A549 (cell line): ENCODE measurements around the gene CLEC16A. TPM values are rescaled to one million over a fixed set of nuclear protein-coding genes. Genes with fewer than 3 reads are reported as not detected.

ENCODE experiments used
- ATAC-seq, 2 experiments: fragments of 200-7000 bp in 1 of 2; fragments of >200 bp in 1 of 2; cut with Nextera tagmentation in 1 of 2; cut with Tn5 transposase in 1 of 2; 3 replicates each; pipeline versions ENCODE4 v1.8.0 to v1.9.1; 2018 to 2020; ENCODE audit warnings: mild to moderate bottlenecking in 1 of 2, moderate library complexity in 1 of 2
- CTCF ChIA-PET: fragments of 300-600 bp; sonication (Branson Sonifier 250); formaldehyde crosslinking; extraction: SDS; loops from one replicate; lab custom pipeline; 2021; ENCODE audit warnings: antibody characterized with exemption, inconsistent platforms; lab: Yijun Ruan, JAX
- POLR2A ChIA-PET: fragments of 350-600 bp; formaldehyde crosslinking; extraction: SDS; loops from one replicate; lab custom pipeline; 2021; ENCODE audit warnings: antibody characterized with exemption, inconsistent platforms; lab: Yijun Ruan, JAX
- DNase-seq, 2 experiments: peaks; one replicate each; pipeline versions ENCODE4 v3.0.0 to v3.0.0-alpha.2; 2011 to 2016; ENCODE audit warnings: low read depth in 1 of 2, low spot score in 1 of 2
- FAIRE-seq: peaks from 2 replicates; lab custom pipeline; 2011; peaks lifted over from hg19 to GRCh38; lab: Jason Lieb, UNC
- H3K27ac ChIP-seq, 2 experiments: fragments of >200 bp; sonication (Bioruptor Twin); formaldehyde crosslinking; 3 replicates each; pipeline ENCODE4 v1.5.1; 2016 to 2017
- H3K4me1 ChIP-seq: fragments of >200 bp; sonication (Bioruptor Twin); formaldehyde crosslinking; 3 replicates; pipeline ENCODE4 v1.6.1; 2016
- H3K4me2 ChIP-seq: fragments of >200 bp; sonication (Bioruptor Twin); formaldehyde crosslinking; 3 replicates; pipeline ENCODE4 v1.6.1; 2016
- H3K4me3 ChIP-seq: fragments of >200 bp; sonication (Bioruptor Twin); formaldehyde crosslinking; 3 replicates; pipeline ENCODE4 v1.5.1; 2016
- H3K9me3 ChIP-seq: fragments of >200 bp; sonication (Bioruptor Twin); formaldehyde crosslinking; 3 replicates; pipeline ENCODE4 v1.6.1; 2016
- ATOH8 ChIP-seq: fragments of 250-450 bp; sonication (Bioruptor Pico); IDR thresholded peaks from 2 replicates; pipeline ENCODE4 v1.5.0; 2020; ENCODE audit warnings: low read depth, mild to moderate bottlenecking, moderate library complexity
- BCL3 ChIP-seq: fragments of >200 bp; sonication (Bioruptor Twin); formaldehyde crosslinking; IDR thresholded peaks from 3 replicates; pipeline ENCODE4 v1.6.1; 2016
- BHLHE40 ChIP-seq: IDR thresholded peaks from 2 replicates; pipeline ENCODE4 v1.6.1; 2012; ENCODE audit warnings: low read depth, low read length, inconsistent platforms
- CBX2 ChIP-seq: fragments of 200-600 bp; sonication (generic); IDR thresholded peaks from 2 replicates; pipeline ENCODE4 v1.6.1; 2016; ENCODE audit warnings: low read depth, mild to moderate bottlenecking, borderline replicate concordance
- CHD2 ChIP-seq: fragments of 150-350 bp; IDR thresholded peaks from 2 replicates; pipeline ENCODE4 v1.6.1; 2014; ENCODE audit warnings: low read length; ENCODE audit not compliant: partially characterized antibody
- EHF ChIP-seq: fragments of 250-450 bp; sonication (Bioruptor Pico); IDR thresholded peaks from 2 replicates; pipeline ENCODE4 v1.5.0; 2020; ENCODE audit warnings: mild to moderate bottlenecking
- ELK1 ChIP-seq: fragments of 150-350 bp; IDR thresholded peaks from 2 replicates; pipeline ENCODE4 v1.6.1; 2014; ENCODE audit warnings: low read depth, mild to moderate bottlenecking, low read length
- ESRRA ChIP-seq: fragments of 150-350 bp; IDR thresholded peaks from 2 replicates; pipeline ENCODE4 v1.6.1; 2014; ENCODE audit warnings: mild to moderate bottlenecking, low read length, borderline replicate concordance
- GATA3 ChIP-seq: IDR thresholded peaks from 2 replicates; pipeline ENCODE4 v1.6.1; 2012; ENCODE audit warnings: borderline replicate concordance
- HEYL ChIP-seq: fragments of 250-450 bp; sonication (Bioruptor Pico); IDR thresholded peaks from 2 replicates; pipeline ENCODE4 v1.8.0; 2021; ENCODE audit warnings: mild to moderate bottlenecking, moderate library complexity
- HMGXB4 ChIP-seq: fragments of 250-450 bp; sonication (Bioruptor Pico); IDR thresholded peaks from 2 replicates; pipeline ENCODE4 v1.5.0; 2021; ENCODE audit warnings: mild to moderate bottlenecking, moderate library complexity, borderline replicate concordance
- HOXA7 ChIP-seq: fragments of 250-450 bp; sonication (Bioruptor Pico); IDR thresholded peaks from 2 replicates; pipeline ENCODE4 v1.5.0; 2020; ENCODE audit warnings: mild to moderate bottlenecking, moderate library complexity
- JUN ChIP-seq, 2 experiments: fragments of >200 bp; sonication (Bioruptor Twin); formaldehyde crosslinking; IDR thresholded peaks; 2 replicates in 1 of 2; 3 replicates in 1 of 2; pipeline ENCODE4 v1.6.1; 2016 to 2017
- KDM5A ChIP-seq: fragments of 200-600 bp; sonication (generic); IDR thresholded peaks from 2 replicates; pipeline ENCODE4 v1.6.1; 2016; ENCODE audit warnings: antibody characterized with exemption, mild to moderate bottlenecking
- MAZ ChIP-seq: fragments of 150-350 bp; IDR thresholded peaks from 2 replicates; pipeline ENCODE4 v1.6.1; 2014; ENCODE audit warnings: antibody characterized with exemption, low read depth, low read length, borderline replicate concordance
- MYC ChIP-seq: IDR thresholded peaks from 2 replicates; pipeline ENCODE4 v1.6.1; 2012; ENCODE audit warnings: mild to moderate bottlenecking, inconsistent platforms, low read length, improper control_type of control experiment, borderline replicate concordance
- NFE2L2 ChIP-seq: fragments of 150-350 bp; conservative IDR thresholded peaks from 2 replicates; pipeline ENCODE4 v1.6.1; 2014; ENCODE audit warnings: low read length
- NPAS2 ChIP-seq: fragments of 250-450 bp; sonication (Bioruptor Pico); IDR thresholded peaks from 2 replicates; pipeline ENCODE4 v1.8.0; 2022; ENCODE audit warnings: mild to moderate bottlenecking, moderate library complexity, borderline replicate concordance
- PHF8 ChIP-seq: fragments of 200-600 bp; sonication (generic); IDR thresholded peaks from 2 replicates; pipeline ENCODE4 v1.6.1; 2016; ENCODE audit warnings: low read depth, mild to moderate bottlenecking, antibody characterized with exemption, moderate library complexity, borderline replicate concordance
- RAD21 ChIP-seq, 2 experiments: fragments of >200 bp in 1 of 2; sonication (Bioruptor Twin) in 1 of 2; formaldehyde crosslinking in 1 of 2; IDR thresholded peaks in 1 of 2; conservative IDR thresholded peaks in 1 of 2; 2 replicates in 1 of 2; 3 replicates in 1 of 2; pipeline ENCODE4 v1.6.1; 2012 to 2018; ENCODE audit warnings: inconsistent platforms in 1 of 2
- RARB ChIP-seq: fragments of 250-450 bp; sonication (Bioruptor Pico); IDR thresholded peaks from 2 replicates; pipeline ENCODE4 v1.8.0; 2021; ENCODE audit warnings: mild to moderate bottlenecking, moderate library complexity
- RNF2 ChIP-seq: fragments of 200-600 bp; sonication (generic); IDR thresholded peaks from 2 replicates; pipeline ENCODE4 v1.6.1; 2016; ENCODE audit warnings: low read depth, mild to moderate bottlenecking, antibody characterized with exemption, moderate library complexity, borderline replicate concordance
- SMC3 ChIP-seq: fragments of >200 bp; sonication (Bioruptor Twin); formaldehyde crosslinking; IDR thresholded peaks from 3 replicates; pipeline ENCODE4 v1.6.1; 2018; ENCODE audit warnings: inconsistent platforms
- TFCP2L1 ChIP-seq: fragments of 250-450 bp; sonication (Bioruptor Pico); IDR thresholded peaks from 2 replicates; pipeline ENCODE4 v1.5.0; 2021; ENCODE audit warnings: mild to moderate bottlenecking
- ZFP36 ChIP-seq: fragments of 450-650 bp; IDR thresholded peaks from 2 replicates; pipeline ENCODE4 v1.6.1; 2014; ENCODE audit warnings: borderline replicate concordance; ENCODE audit not compliant: partially characterized antibody
- WGBS: methylation state at CpG from one replicate; pipeline ENCODE4 v1.1.6; 2017; ENCODE audit errors: missing lambda C conversion rate; 5-methylcytosine and 5-hydroxymethylcytosine counted together
- polyA plus RNA-seq, 4 experiments: library from polyadenylated mRNA; depleted of rRNA in 3 of 4; stranded (reverse); fragments of >200 nt; fragmentation: RNase III in 1 of 4; extraction: RNeasy Plus Mini Kit Qiagen cat#74134 plus additional on column Dnase treatment in 1 of 4; gene quantifications; 2 replicates in 3 of 4; 3 replicates in 1 of 4; pipeline ENCODE4 v1.2.3, GENCODE V29; 2011 to 2017

CLEC16A gene
- polyA plus RNA-seq, 2 of the 4 experiments (the other 2 are of a cell fraction) = 8.3 to 10.4 TPM

DNA sequence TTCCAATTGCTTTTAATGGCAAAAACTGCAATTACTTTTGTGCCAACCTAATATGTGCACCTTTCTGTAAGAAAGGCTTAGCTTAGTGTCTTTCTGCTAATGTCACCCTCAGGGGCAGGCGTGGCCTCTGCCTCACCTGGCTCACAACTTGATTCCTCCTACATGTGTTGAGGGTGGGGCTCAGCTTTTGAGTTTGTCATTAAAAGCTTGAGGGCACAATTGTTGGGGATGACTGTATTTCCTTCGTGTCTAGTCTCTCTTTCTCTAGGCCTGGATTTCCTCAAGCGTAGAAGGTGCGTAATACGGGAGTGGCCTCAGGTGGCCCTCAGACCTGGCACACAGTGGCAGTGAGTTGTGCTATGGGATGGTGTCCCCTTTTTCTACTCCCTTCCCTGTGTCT, 94.4 kb downstream of the CLEC16A start:
- ATAC-seq = no peak
- H3K27ac ChIP-seq = no peak overlapping the region
- no peak overlapping the region for H3K4me3 ChIP-seq
- POLR2A ChIA-PET = no interaction called here
- TF ChIP-seq HMGXB4 (CRISPR knock-in tag) = no peak
- no peak for TF ChIP-seq MAZ
- TF ChIP-seq TFCP2L1 (CRISPR knock-in tag) = no peak
- TF ChIP-seq CBX2 = no peak
- TF ChIP-seq CHD2 = no peak
- no peak for TF ChIP-seq SMC3
- no peak for TF ChIP-seq KDM5A
- TF ChIP-seq RNF2 = no peak
- TF ChIP-seq NFE2L2 = no peak
- TF ChIP-seq PHF8 = no peak
- TF ChIP-seq EHF (CRISPR knock-in tag) = no peak
- WGBS = 83% methylated on average over 5 of the region's 5 CpGs
- H3K4me1 ChIP-seq = no peaks in the 10 kb centered on the region
- CTCF ChIA-PET = interaction anchor here (1.2 to 1.7 kb wide), 3 partner anchors 14 to 217 kb away, joined by 3 to 5 read pairs (median 3); partner anchors contain the start of gene SOCS1
- H3K4me2 ChIP-seq = no peak overlapping the region
- DNase-seq = no peak
- no peak for FAIRE-seq
- H3K9me3 ChIP-seq = no peaks in the 10 kb centered on the region

- ChIA-PET CTCF (interaction anchor here (1.2 to 1.7 kb wide), 3 partner anchors 15 to 216 kb away, joined by 3 to 5 read pairs (median 3); partner anchors contain the start of gene SOCS1), POLR2A (no interaction called here)
- no peak for ATAC-seq
- no peak overlapping the region for H3K27ac ChIP-seq
- no peak for FAIRE-seq
- 94% methylated on average over 8 of the region's 8 CpGs for WGBS
- TF ChIP-seq RAD21 (conservative IDR thresholded peaks at IDR 0.05 in 1 of 2, IDR thresholded peaks at IDR 0.05 in 1 of 2) = no peak
- no peak for TF ChIP-seq GATA3
- TF ChIP-seq EHF (CRISPR knock-in tag) = no peak
- no peak for TF ChIP-seq NFE2L2
- TF ChIP-seq BHLHE40 = no peak
- no peak for TF ChIP-seq KDM5A
- no peak for DNase-seq
- H3K4me2 ChIP-seq = no peak overlapping the region
- H3K9me3 ChIP-seq = no peaks in the 10 kb centered on the region
- H3K4me1 ChIP-seq = no peaks in the 10 kb centered on the region
- H3K4me3 ChIP-seq = no peak overlapping the region
Measured at GRCh38 chr16:11039726-11040125, 95.4 kb downstream of the CLEC16A start.

- ATAC-seq (no peak), DNase-seq (no peak), FAIRE-seq (no peak)
- ChIA-PET POLR2A (no interaction called here), CTCF (interaction anchor here (0.9 kb wide), 1 partner anchor 22 kb away, joined by 3 read pairs; no protein-coding TSS in a partner anchor)
- Histone ChIP-seq H3K4me1 (no peaks in the 10 kb centered on the region), H3K9me3 (no peaks in the 10 kb centered on the region), H3K4me3 (no peak overlapping the region), H3K4me2 (no peak overlapping the region), H3K27ac (no peak overlapping the region)
- WGBS = 92% methylated on average over 11 of the region's 11 CpGs
- no peak for TF ChIP-seq BCL3
- TF ChIP-seq ESRRA = no peak
- TF ChIP-seq ELK1 = no peak
- no peak for TF ChIP-seq PHF8
- no peak for TF ChIP-seq MAZ
- no peak for TF ChIP-seq RNF2
- TF ChIP-seq RARB (CRISPR knock-in tag) = no peak
- no peak for TF ChIP-seq HEYL (CRISPR knock-in tag)
- no peak for TF ChIP-seq HMGXB4 (CRISPR knock-in tag)
- TF ChIP-seq ZFP36 = no peak
- TF ChIP-seq JUN (IDR thresholded peaks at IDR 0.05) = no peak
- no peak for TF ChIP-seq HOXA7 (CRISPR knock-in tag)
- TF ChIP-seq MYC = no peak
- no peak for TF ChIP-seq ATOH8 (CRISPR knock-in tag)
- no peak for TF ChIP-seq NPAS2 (CRISPR knock-in tag)
- TF ChIP-seq KDM5A = no peak
- TF ChIP-seq GATA3 = no peak
Measured at GRCh38 chr16:11042191-11042590, 97.8 kb downstream of the CLEC16A start.
